Glutamatergic neuron (in vitro differentiated cells): ENCODE results near the gene ITPR1. TPM values are rescaled to one million over a fixed set of nuclear protein-coding genes. Genes with fewer than 3 reads are reported as not detected.

Experiments
- DNase-seq: peaks from one replicate; pipeline ENCODE4 v3.0.0; 2022
- H3K27ac Mint-ChIP-seq: one replicate; pipeline ENCODE4 v1.8.0; 2020; ENCODE audit warnings: mild to moderate bottlenecking, mixed read lengths, inconsistent platforms; ENCODE audit not compliant: unreplicated experiment
- H3K27me3 Mint-ChIP-seq: one replicate; pipeline ENCODE4 v1.8.0; 2020; ENCODE audit warnings: mild to moderate bottlenecking, moderate library complexity, mixed read lengths, inconsistent platforms; ENCODE audit not compliant: unreplicated experiment
- H3K36me3 Mint-ChIP-seq: one replicate; pipeline ENCODE4 v1.8.0; 2020; ENCODE audit warnings: mild to moderate bottlenecking, mixed read lengths, inconsistent platforms; ENCODE audit not compliant: unreplicated experiment
- H3K4me1 Mint-ChIP-seq: one replicate; pipeline ENCODE4 v1.8.0; 2020; ENCODE audit warnings: mild to moderate bottlenecking, low read depth, mixed read lengths, inconsistent platforms; ENCODE audit not compliant: unreplicated experiment
- H3K4me3 Mint-ChIP-seq: one replicate; pipeline ENCODE4 v1.8.0; 2020; ENCODE audit warnings: mild to moderate bottlenecking, mixed read lengths, inconsistent platforms; ENCODE audit not compliant: unreplicated experiment
- H3K9me3 Mint-ChIP-seq: one replicate; pipeline ENCODE4 v1.8.0; 2020; ENCODE audit warnings: mild to moderate bottlenecking, moderate library complexity, mixed read lengths, inconsistent platforms; ENCODE audit not compliant: unreplicated experiment
- CTCF ChIP-seq: fragments of 200-600 bp; sonication (generic); IDR thresholded peaks from one replicate; pipeline ENCODE4 v1.5.0; 2021; ENCODE audit not compliant: partially characterized antibody, unreplicated experiment
- total RNA-seq: library from RNA; stranded (reverse); fragmentation: NEBNext Ultra II Directional; extraction: Animal tissue kit (Norgen Biotek cat#: 25700); gene quantifications from one replicate; pipeline ENCODE4 v1.2.1, GENCODE V29; 2021; ENCODE audit not compliant: unreplicated experiment

The ITPR1 gene
- total RNA-seq, 1 donor from 2014 or later = 6.9 TPM

GRCh38 chr3:4806535-4807108, 313.5 kb downstream of the ITPR1 start:
- no peaks in the 10 kb centered on the region for H3K36me3 Mint-ChIP-seq
- H3K9me3 Mint-ChIP-seq = no peaks in the 10 kb centered on the region
- no peak overlapping the region for H3K4me3 Mint-ChIP-seq
- peaks cover 2% of the 10 kb centered on the region for H3K4me1 Mint-ChIP-seq
- no peak for TF ChIP-seq CTCF
- no peaks in the 10 kb centered on the region for H3K27me3 Mint-ChIP-seq
- DNase-seq = no peak
- no peak overlapping the region for H3K27ac Mint-ChIP-seq

GRCh38 chr3:4807381-4808280, 314.5 kb downstream of the ITPR1 start:
- DNase-seq = no peak
- no peak overlapping the region for H3K4me3 Mint-ChIP-seq
- H3K36me3 Mint-ChIP-seq = no peaks in the 10 kb centered on the region
- H3K9me3 Mint-ChIP-seq = no peaks in the 10 kb centered on the region
- H3K27ac Mint-ChIP-seq = no peak overlapping the region
- no peaks in the 10 kb centered on the region for H3K27me3 Mint-ChIP-seq
- TF ChIP-seq CTCF = no peak
- peaks cover 2% of the 10 kb centered on the region for H3K4me1 Mint-ChIP-seq

GRCh38 chr3:4808637-4809036, 315.5 kb downstream of the ITPR1 start:
- Mint-ChIP-seq H3K9me3 (no peaks in the 10 kb centered on the region), H3K36me3 (no peaks in the 10 kb centered on the region), H3K4me3 (no peak overlapping the region), H3K27me3 (no peaks in the 10 kb centered on the region), H3K27ac (no peak overlapping the region), H3K4me1 (peaks cover 2% of the 10 kb centered on the region)
- no peak for DNase-seq
- TF ChIP-seq CTCF = no peak

DNA sequence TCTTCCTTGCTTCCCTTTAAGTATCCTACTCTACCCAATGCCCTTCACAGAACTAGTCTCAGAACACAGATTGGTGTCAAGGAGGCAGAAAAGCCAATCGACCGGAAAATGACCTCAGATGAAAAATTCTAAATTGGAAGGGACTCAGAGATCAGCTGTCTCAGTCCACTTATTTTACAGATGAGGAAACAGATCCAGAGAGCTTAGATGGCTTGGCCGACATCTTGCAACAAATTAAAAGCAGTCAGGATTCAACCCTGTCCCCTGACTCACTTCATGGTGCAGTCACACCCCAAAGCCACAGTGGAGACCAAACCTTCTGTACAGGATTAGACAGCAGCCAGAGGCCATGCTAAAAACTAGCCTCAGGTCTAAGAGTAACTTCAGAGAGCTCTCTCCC, 316.8 kb downstream of the ITPR1 start:
- peaks cover 6% of the 10 kb centered on the region for H3K4me1 Mint-ChIP-seq
- TF ChIP-seq CTCF = no peak
- no peaks in the 10 kb centered on the region for H3K36me3 Mint-ChIP-seq
- H3K9me3 Mint-ChIP-seq = no peaks in the 10 kb centered on the region
- no peak overlapping the region for H3K4me3 Mint-ChIP-seq
- no peak for DNase-seq
- H3K27ac Mint-ChIP-seq = no peak overlapping the region
- H3K27me3 Mint-ChIP-seq = peaks cover 2% of the 10 kb centered on the region

DNA sequence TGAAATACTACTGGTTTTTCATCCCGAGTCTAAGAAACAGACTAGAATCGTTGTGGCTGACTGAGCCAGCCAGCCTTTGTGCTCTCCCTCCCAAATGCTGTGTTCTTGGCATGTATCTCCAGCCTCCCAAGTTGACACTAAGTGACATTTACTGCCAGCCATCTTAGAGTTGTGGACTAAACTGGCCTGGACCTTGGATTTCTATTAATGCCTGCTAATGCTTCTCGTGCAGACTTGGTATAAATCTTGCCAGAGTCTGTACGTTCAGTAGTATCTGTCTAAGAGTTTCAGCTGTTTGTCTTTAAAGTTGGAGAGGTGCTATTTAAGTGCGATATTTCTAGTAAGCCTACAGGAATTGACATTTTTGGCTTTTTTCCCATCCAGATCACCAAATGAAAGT, 319.4 kb downstream of the ITPR1 start:
- Mint-ChIP-seq H3K36me3 (peaks cover 13% of the 10 kb centered on the region), H3K4me1 (peaks cover 6% of the 10 kb centered on the region), H3K27ac (no peak overlapping the region), H3K9me3 (no peaks in the 10 kb centered on the region), H3K4me3 (no peak overlapping the region), H3K27me3 (peaks cover 2% of the 10 kb centered on the region)
- TF ChIP-seq CTCF = no peak
- DNase-seq = no peak
